ENCODE data around the gene VWDE.

DNA sequence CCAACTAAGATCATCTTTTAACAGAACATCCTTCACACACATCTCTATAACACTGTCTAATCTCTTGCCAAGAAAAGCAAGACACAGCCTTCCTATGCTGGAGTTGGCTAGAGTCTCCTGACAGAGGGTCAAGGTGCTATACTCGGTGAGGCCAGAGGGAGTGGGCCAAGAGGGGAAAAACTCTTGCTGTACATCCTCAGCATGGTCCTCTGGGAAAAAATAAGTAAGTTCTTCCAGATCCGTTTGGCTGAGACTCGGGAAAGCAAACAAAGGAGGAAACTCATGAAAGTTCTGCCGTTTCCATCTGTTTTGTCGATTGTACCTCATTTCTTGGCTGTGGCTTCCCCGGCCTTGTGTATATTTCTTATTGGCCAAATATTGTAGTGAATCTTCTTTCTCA is 33.9 kb downstream of the VWDE start:
- TF ChIP-seq EZH2phosphoT487 (IDR thresholded peaks at IDR 0.05; ENCODE audit: insufficient read depth, low read depth), result no peak
- TF ChIP-seq EZH2 (IDR thresholded peaks at IDR 0.05; ENCODE audit: insufficient read depth, poor library complexity, severe bottlenecking), result no peak

Data from GM23248 (cell line).